ENCODE measurements around the gene LAMA1. TPM values are rescaled to one million over a fixed set of nuclear protein-coding genes. Genes with fewer than 3 reads are reported as not detected.

LAMA1 gene
- total RNA-seq, 1 experiment from 2014 or later = 129 TPM

GRCh38 chr18:7102131-7102530 lies 15.5 kb downstream of the LAMA1 start:
- no peak overlapping the region for H3K27ac Mint-ChIP-seq (ENCODE audit: unreplicated experiment)
- Histone ChIP-seq H3K36me3 (ENCODE audit: control insufficient read depth, insufficient read depth, low read length) (no peaks in the 10 kb centered on the region), H3K4me1 (no peaks in the 10 kb centered on the region), H3K4me3 (ENCODE audit: low read depth, low read length) (no peak overlapping the region), H3K27me3 (replicated peaks; ENCODE audit: control insufficient read depth, insufficient read depth, low read length) (no peaks in the 10 kb centered on the region), H3K9me3 (no peaks in the 10 kb centered on the region)
- BruUV-seq (replicated peaks) = no TSS peak
- TF ChIP-seq CTCF (IDR thresholded peaks at IDR 0.05; ENCODE audit: insufficient read depth in 1 of 2, low read depth in 1 of 2, low read length in 1 of 2, severe bottlenecking in 1 of 2, unreplicated experiment in 1 of 2) = no peak
- H3K4me1 Mint-ChIP-seq (ENCODE audit: low read depth, unreplicated experiment) = no peaks in the 10 kb centered on the region
- no peaks in the 10 kb centered on the region for H3K27me3 Mint-ChIP-seq (ENCODE audit: insufficient read depth, unreplicated experiment)
- H3K4me3 Mint-ChIP-seq (ENCODE audit: unreplicated experiment) = no peak overlapping the region
- ChIA-PET CTCF (no interaction called here), POLR2A (no interaction called here)
- no peaks in the 10 kb centered on the region for H3K36me3 Mint-ChIP-seq (ENCODE audit: insufficient read depth, unreplicated experiment)
- H3K9me3 Mint-ChIP-seq (ENCODE audit: unreplicated experiment) = no peaks in the 10 kb centered on the region
- no peak for DNase-seq
- intact Hi-C loops (cut with micrococcal nuclease; ENCODE audit: unreplicated experiment) = no loop called here

GRCh38 chr18:7096838-7097237 lies 20.8 kb downstream of the LAMA1 start:
- H3K27me3 ChIP-seq (replicated peaks; ENCODE audit: control insufficient read depth, insufficient read depth, low read length) = no peaks in the 10 kb centered on the region
- no peak for DNase-seq
- no peak overlapping the region for H3K4me3 ChIP-seq (ENCODE audit: low read depth, low read length)
- Mint-ChIP-seq H3K9me3 (ENCODE audit: unreplicated experiment) (no peaks in the 10 kb centered on the region), H3K4me1 (ENCODE audit: low read depth, unreplicated experiment) (peaks cover 7% of the 10 kb centered on the region), H3K36me3 (ENCODE audit: insufficient read depth, unreplicated experiment) (no peaks in the 10 kb centered on the region), H3K27ac (ENCODE audit: unreplicated experiment) (no peak overlapping the region), H3K4me3 (ENCODE audit: unreplicated experiment) (no peak overlapping the region), H3K27me3 (ENCODE audit: insufficient read depth, unreplicated experiment) (no peaks in the 10 kb centered on the region)
- no peak for TF ChIP-seq CTCF (IDR thresholded peaks at IDR 0.05; ENCODE audit: insufficient read depth in 1 of 2, low read depth in 1 of 2, low read length in 1 of 2, severe bottlenecking in 1 of 2, unreplicated experiment in 1 of 2)
- ChIA-PET CTCF (no interaction called here), POLR2A (no interaction called here)
- H3K4me1 ChIP-seq = no peaks in the 10 kb centered on the region
- no peaks in the 10 kb centered on the region for H3K9me3 ChIP-seq
- intact Hi-C loops (cut with micrococcal nuclease; ENCODE audit: unreplicated experiment) = no loop called here
- no TSS peak for BruUV-seq (replicated peaks)
- H3K36me3 ChIP-seq (ENCODE audit: control insufficient read depth, insufficient read depth, low read length) = no peaks in the 10 kb centered on the region

- Histone ChIP-seq H3K4me3 (ENCODE audit: low read depth, low read length) (no peak overlapping the region), H3K4me1 (no peaks in the 10 kb centered on the region), H3K36me3 (ENCODE audit: control insufficient read depth, insufficient read depth, low read length) (no peaks in the 10 kb centered on the region), H3K9me3 (no peaks in the 10 kb centered on the region), H3K27me3 (replicated peaks; ENCODE audit: control insufficient read depth, insufficient read depth, low read length) (no peaks in the 10 kb centered on the region)
- DNase-seq = no peak
- Mint-ChIP-seq H3K27me3 (ENCODE audit: insufficient read depth, unreplicated experiment) (no peaks in the 10 kb centered on the region), H3K27ac (ENCODE audit: unreplicated experiment) (no peak overlapping the region), H3K9me3 (ENCODE audit: unreplicated experiment) (no peaks in the 10 kb centered on the region), H3K4me3 (ENCODE audit: unreplicated experiment) (no peak overlapping the region), H3K36me3 (ENCODE audit: insufficient read depth, unreplicated experiment) (no peaks in the 10 kb centered on the region), H3K4me1 (ENCODE audit: low read depth, unreplicated experiment) (peaks cover 7% of the 10 kb centered on the region)
- TF ChIP-seq CTCF (IDR thresholded peaks at IDR 0.05; ENCODE audit: insufficient read depth in 1 of 2, low read depth in 1 of 2, low read length in 1 of 2, severe bottlenecking in 1 of 2, unreplicated experiment in 1 of 2) = no peak
- CTCF ChIA-PET = no interaction called here
- POLR2A ChIA-PET = no interaction called here
- intact Hi-C loops (cut with micrococcal nuclease; ENCODE audit: unreplicated experiment) = no loop called here
- no TSS peak for BruUV-seq (replicated peaks)
Measured at GRCh38 chr18:7094427-7094826, 23.2 kb downstream of the LAMA1 start.

Measured in Caco-2 (cell line).